HEK293 (cell line): ENCODE results near the gene IQGAP3.

Source experiments
- CTCF ChIA-PET: fragments of 350-600 bp; formaldehyde crosslinking; extraction: SDS; loops from one replicate; lab custom pipeline; 2021; ENCODE audit warnings: antibody characterized with exemption; lab: Yijun Ruan, JAX
- POLR2A ChIA-PET: fragments of 300-600 bp; formaldehyde crosslinking; extraction: SDS; loops from one replicate; lab custom pipeline; 2020; ENCODE audit warnings: antibody characterized with exemption, inconsistent platforms; lab: Yijun Ruan, JAX
- H3K27ac ChIP-seq: fragments of 200-500 bp; sonication (Bioruptor generic); 2 replicates; pipeline ENCODE4 v1.5.1; 2014; ENCODE audit warnings: low read depth, low read length, control low read depth, inconsistent platforms; ENCODE audit errors: extremely low read depth
- H3K36me3 ChIP-seq, 2 experiments: fragments of 200-500 bp in 1 of 2; sonication (Bioruptor generic) in 1 of 2; 1 replicate in 1 of 2; 2 replicates in 1 of 2; pipeline ENCODE4 v1.5.1; 2014 to 2017; ENCODE audit warnings: inconsistent platforms in 2 of 2, low read length in 2 of 2; ENCODE audit not compliant: control insufficient read depth in 2 of 2, insufficient read depth in 1 of 2
- H3K4me1 ChIP-seq: fragments of 200-500 bp; sonication (Bioruptor generic); 2 replicates; pipeline ENCODE4 v1.5.1; 2014; ENCODE audit warnings: mild to moderate bottlenecking, low read length, inconsistent platforms; ENCODE audit not compliant: control insufficient read depth, insufficient read depth
- H3K4me3 ChIP-seq: 2 replicates; pipeline ENCODE4 v1.5.1; 2011; ENCODE audit warnings: low read depth, mild to moderate bottlenecking, control low read depth, low read length, moderate library complexity
- H3K9me3 ChIP-seq: fragments of 200-500 bp; sonication (Bioruptor generic); 2 replicates; pipeline ENCODE4 v1.5.1; 2014; ENCODE audit warnings: low read depth, low read length, inconsistent platforms; ENCODE audit not compliant: control insufficient read depth, insufficient read depth
- ELK4 ChIP-seq: IDR thresholded peaks from 2 replicates; pipeline ENCODE4 v1.6.1; 2011; ENCODE audit warnings: mild to moderate bottlenecking, low read depth, low read length, borderline replicate concordance
- GLI4 ChIP-seq: fragments of 450-650 bp; formaldehyde crosslinking; IDR thresholded peaks from 2 replicates; pipeline ENCODE4 v1.5.1; 2016; ENCODE audit warnings: missing biosample characterization, missing genetic modification characterization
- GLIS2 ChIP-seq: fragments of 450-650 bp; formaldehyde crosslinking; IDR thresholded peaks from 2 replicates; pipeline ENCODE4 v1.5.1; 2016; ENCODE audit warnings: missing biosample characterization, missing genetic modification characterization
- IKZF3 ChIP-seq: fragments of 450-650 bp; IDR thresholded peaks from 2 replicates; pipeline ENCODE4 v1.5.0; 2018; ENCODE audit warnings: missing biosample characterization, mild to moderate bottlenecking, missing genetic modification characterization, moderate library complexity
- KLF1 ChIP-seq: fragments of 450-650 bp; formaldehyde crosslinking; IDR thresholded peaks from 2 replicates; pipeline ENCODE4 v1.5.1; 2016; ENCODE audit warnings: missing biosample characterization, missing genetic modification characterization
- KLF8 ChIP-seq: fragments of 450-650 bp; formaldehyde crosslinking; IDR thresholded peaks from 2 replicates; pipeline ENCODE4 v1.5.1; 2016; ENCODE audit warnings: missing biosample characterization, missing genetic modification characterization
- MZF1 ChIP-seq: fragments of 450-650 bp; formaldehyde crosslinking; IDR thresholded peaks from 2 replicates; pipeline ENCODE4 v1.5.1; 2017; ENCODE audit warnings: missing biosample characterization, missing genetic modification characterization, borderline replicate concordance
- PRDM10 ChIP-seq: fragments of 450-650 bp; formaldehyde crosslinking; IDR thresholded peaks from 2 replicates; pipeline ENCODE4 v1.5.1; 2016; ENCODE audit warnings: missing biosample characterization, missing genetic modification characterization
- SP3 ChIP-seq: fragments of 450-650 bp; formaldehyde crosslinking; IDR thresholded peaks from 2 replicates; pipeline ENCODE4 v1.5.1; 2016; ENCODE audit warnings: missing biosample characterization, missing genetic modification characterization
- WT1 ChIP-seq: fragments of 450-650 bp; formaldehyde crosslinking; IDR thresholded peaks from 2 replicates; pipeline ENCODE4 v1.5.1; 2016; ENCODE audit warnings: missing biosample characterization, missing genetic modification characterization
- ZBTB17 ChIP-seq: fragments of 450-650 bp; formaldehyde crosslinking; IDR thresholded peaks from 2 replicates; pipeline ENCODE4 v1.5.1; 2016; ENCODE audit warnings: missing biosample characterization, missing genetic modification characterization
- ZBTB48 ChIP-seq: fragments of 450-650 bp; formaldehyde crosslinking; IDR thresholded peaks from 2 replicates; pipeline ENCODE4 v1.5.1; 2016; ENCODE audit warnings: missing biosample characterization, missing genetic modification characterization
- ZFHX2 ChIP-seq: fragments of 450-650 bp; formaldehyde crosslinking; conservative IDR thresholded peaks from 2 replicates; pipeline ENCODE4 v1.5.1; 2016; ENCODE audit warnings: missing biosample characterization, missing genetic modification characterization
- ZFP69B ChIP-seq: fragments of 450-650 bp; formaldehyde crosslinking; IDR thresholded peaks from 2 replicates; pipeline ENCODE4 v1.5.1; 2016; ENCODE audit warnings: missing biosample characterization, missing genetic modification characterization
- ZIC2 ChIP-seq: fragments of 450-650 bp; formaldehyde crosslinking; IDR thresholded peaks from 2 replicates; pipeline ENCODE4 v1.5.1; 2016; ENCODE audit warnings: missing biosample characterization, missing genetic modification characterization
- ZNF146 ChIP-seq: fragments of 450-650 bp; formaldehyde crosslinking; IDR thresholded peaks from 2 replicates; pipeline ENCODE4 v1.5.1; 2016; ENCODE audit warnings: missing biosample characterization, missing genetic modification characterization
- ZNF248 ChIP-seq: fragments of 450-650 bp; formaldehyde crosslinking; IDR thresholded peaks from 2 replicates; pipeline ENCODE4 v1.5.1; 2017; ENCODE audit warnings: missing biosample characterization, missing genetic modification characterization
- ZNF335 ChIP-seq: fragments of 450-650 bp; formaldehyde crosslinking; conservative IDR thresholded peaks from 2 replicates; pipeline ENCODE4 v1.5.1; 2016; ENCODE audit warnings: missing biosample characterization, missing genetic modification characterization
- ZNF341 ChIP-seq: fragments of 450-650 bp; formaldehyde crosslinking; IDR thresholded peaks from 2 replicates; pipeline ENCODE4; 2016; ENCODE audit warnings: low read depth, missing biosample characterization, missing genetic modification characterization
- ZNF366 ChIP-seq: fragments of 450-650 bp; formaldehyde crosslinking; conservative IDR thresholded peaks from 2 replicates; pipeline ENCODE4 v1.5.1; 2016; ENCODE audit warnings: missing biosample characterization, missing genetic modification characterization
- ZNF391 ChIP-seq: fragments of 450-650 bp; formaldehyde crosslinking; IDR thresholded peaks from 2 replicates; pipeline ENCODE4 v1.5.1; 2016; ENCODE audit warnings: low read depth, missing biosample characterization, missing genetic modification characterization, borderline replicate concordance
- ZNF548 ChIP-seq: fragments of 450-650 bp; formaldehyde crosslinking; IDR thresholded peaks from 2 replicates; pipeline ENCODE4 v1.5.1; 2016; ENCODE audit warnings: missing biosample characterization, missing genetic modification characterization
- ZNF76 ChIP-seq: fragments of 450-650 bp; formaldehyde crosslinking; IDR thresholded peaks from 2 replicates; pipeline ENCODE4; 2016; ENCODE audit warnings: low read depth, missing biosample characterization, missing genetic modification characterization, borderline replicate concordance
- TF ChIP-seq, protein P1 (sequence below): fragments of 450-650 bp; formaldehyde crosslinking; IDR thresholded peaks from 2 replicates; pipeline ENCODE4 v1.5.1; 2016; ENCODE audit warnings: missing biosample characterization, missing genetic modification characterization
- TF ChIP-seq, protein P2 (sequence below): fragments of 450-650 bp; formaldehyde crosslinking; IDR thresholded peaks from 2 replicates; pipeline ENCODE4 v1.5.1; 2017; ENCODE audit warnings: missing biosample characterization, missing genetic modification characterization
- TF ChIP-seq, protein P3 (sequence below): fragments of 450-650 bp; formaldehyde crosslinking; IDR thresholded peaks from 2 replicates; pipeline ENCODE4 v1.5.1; 2016; ENCODE audit warnings: missing biosample characterization, missing genetic modification characterization
- TF ChIP-seq, protein P4 (sequence below): fragments of 450-650 bp; formaldehyde crosslinking; IDR thresholded peaks from 2 replicates; pipeline ENCODE4 v1.5.1; 2016; ENCODE audit warnings: missing biosample characterization, missing genetic modification characterization

The IQGAP3 gene

GRCh38 chr1:156602557-156602993 lies 30.2 kb upstream of the IQGAP3 start:
- no peaks in the 10 kb centered on the region for H3K9me3 ChIP-seq
- peaks cover 0 to 21% of the 10 kb centered on the region in 2 experiments; a peak in 1 of 3 replicates for H3K36me3 ChIP-seq
- H3K4me1 ChIP-seq = no peaks in the 10 kb centered on the region
- H3K4me3 ChIP-seq = no peak overlapping the region
- POLR2A ChIA-PET = interaction anchor here (2.5 kb wide), 1 partner anchor 11 kb away, joined by 17 read pairs; the partner anchor contains the start of gene NAXE
- CTCF ChIA-PET = interaction anchor here (0.5 to 3.1 kb wide), 14 partner anchors 12 to 718 kb away, joined by 3 to 30 read pairs (median 4); partner anchors contain the start of genes HAPLN2 and TTC24
- H3K27ac ChIP-seq = no peak overlapping the region
- TF ChIP-seq ZNF548 (tag by site-specific recombination) (no peak), ZFHX2 (tag by site-specific recombination) (peak; percentile 57), ZBTB17 (tag by site-specific recombination) (peak; percentile 59), ZNF76 (tag by site-specific recombination) (peak; percentile 58; the same call in 1 of the 2 replicates), ZIC2 (tag by site-specific recombination) (no peak), ZNF335 (tag by site-specific recombination) (peak; percentile 14; the same call in 1 of the 2 replicates), PRDM10 (tag by site-specific recombination) (peak; percentile 63), ZNF366 (tag by site-specific recombination) (peak; percentile 22; the same call in 1 of the 2 replicates), KLF8 (tag by site-specific recombination) (0 out of 2 replicates have a peak, but pooled peaks have one; percentile 23), ZBTB48 (tag by site-specific recombination) (no peak), ZFP69B (tag by site-specific recombination) (peak; percentile 79), KLF1 (tag by site-specific recombination) (peak; percentile 39; the same call in 1 of the 2 replicates), ZNF146 (tag by site-specific recombination) (no peak), GLI4 (tag by site-specific recombination) (no peak), WT1 (tag by site-specific recombination) (0 out of 2 replicates have a peak, but pooled peaks have one; percentile 27), ELK4 (peak; percentile 3; the same call in 1 of the 2 replicates), ZNF248 (no peak), MZF1 (0 out of 2 replicates have a peak, but pooled peaks have one; percentile 18), IKZF3 (tag by site-specific recombination) (peak; percentile 65; the same call in 1 of the 2 replicates), GLIS2 (0 out of 2 replicates have a peak, but pooled peaks have one; percentile 11), SP3 (tag by site-specific recombination) (peak; percentile 24; the same call in 1 of the 2 replicates), ZNF341 (tag by site-specific recombination) (peak; percentile 38; the same call in 1 of the 2 replicates), ZNF391 (tag by site-specific recombination) (0 out of 2 replicates have a peak, but pooled peaks have one; percentile 13)
- TF ChIP-seq, protein P1, sequence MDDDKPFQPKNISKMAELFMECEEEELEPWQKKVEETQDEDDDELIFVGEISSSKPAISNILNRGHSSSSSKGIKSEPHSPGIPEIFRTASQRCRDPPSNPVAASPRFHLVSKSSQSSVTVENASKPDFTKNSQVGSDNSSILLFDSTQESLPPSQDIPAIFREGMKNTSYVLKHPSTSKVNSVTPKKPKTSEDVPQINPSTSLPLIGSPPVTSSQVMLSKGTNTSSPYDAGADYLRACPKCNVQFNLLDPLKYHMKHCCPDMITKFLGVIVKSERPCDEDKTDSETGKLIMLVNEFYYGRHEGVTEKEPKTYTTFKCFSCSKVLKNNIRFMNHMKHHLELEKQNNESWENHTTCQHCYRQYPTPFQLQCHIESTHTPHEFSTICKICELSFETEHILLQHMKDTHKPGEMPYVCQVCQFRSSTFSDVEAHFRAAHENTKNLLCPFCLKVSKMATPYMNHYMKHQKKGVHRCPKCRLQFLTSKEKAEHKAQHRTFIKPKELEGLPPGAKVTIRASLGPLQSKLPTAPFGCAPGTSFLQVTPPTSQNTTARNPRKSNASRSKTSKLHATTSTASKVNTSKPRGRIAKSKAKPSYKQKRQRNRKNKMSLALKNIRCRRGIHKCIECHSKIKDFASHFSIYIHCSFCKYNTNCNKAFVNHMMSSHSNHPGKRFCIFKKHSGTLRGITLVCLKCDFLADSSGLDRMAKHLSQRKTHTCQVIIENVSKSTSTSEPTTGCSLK (tag by site-specific recombination) = no peak
- TF ChIP-seq, protein P2, sequence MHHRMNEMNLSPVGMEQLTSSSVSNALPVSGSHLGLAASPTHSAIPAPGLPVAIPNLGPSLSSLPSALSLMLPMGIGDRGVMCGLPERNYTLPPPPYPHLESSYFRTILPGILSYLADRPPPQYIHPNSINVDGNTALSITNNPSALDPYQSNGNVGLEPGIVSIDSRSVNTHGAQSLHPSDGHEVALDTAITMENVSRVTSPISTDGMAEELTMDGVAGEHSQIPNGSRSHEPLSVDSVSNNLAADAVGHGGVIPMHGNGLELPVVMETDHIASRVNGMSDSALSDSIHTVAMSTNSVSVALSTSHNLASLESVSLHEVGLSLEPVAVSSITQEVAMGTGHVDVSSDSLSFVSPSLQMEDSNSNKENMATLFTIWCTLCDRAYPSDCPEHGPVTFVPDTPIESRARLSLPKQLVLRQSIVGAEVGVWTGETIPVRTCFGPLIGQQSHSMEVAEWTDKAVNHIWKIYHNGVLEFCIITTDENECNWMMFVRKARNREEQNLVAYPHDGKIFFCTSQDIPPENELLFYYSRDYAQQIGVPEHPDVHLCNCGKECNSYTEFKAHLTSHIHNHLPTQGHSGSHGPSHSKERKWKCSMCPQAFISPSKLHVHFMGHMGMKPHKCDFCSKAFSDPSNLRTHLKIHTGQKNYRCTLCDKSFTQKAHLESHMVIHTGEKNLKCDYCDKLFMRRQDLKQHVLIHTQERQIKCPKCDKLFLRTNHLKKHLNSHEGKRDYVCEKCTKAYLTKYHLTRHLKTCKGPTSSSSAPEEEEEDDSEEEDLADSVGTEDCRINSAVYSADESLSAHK (tag by site-specific recombination) = peak; percentile 99
- TF ChIP-seq, protein P3, sequence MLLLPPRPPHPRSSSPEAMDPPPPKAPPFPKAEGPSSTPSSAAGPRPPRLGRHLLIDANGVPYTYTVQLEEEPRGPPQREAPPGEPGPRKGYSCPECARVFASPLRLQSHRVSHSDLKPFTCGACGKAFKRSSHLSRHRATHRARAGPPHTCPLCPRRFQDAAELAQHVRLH (tag by site-specific recombination) = 0 out of 2 replicates have a peak, but pooled peaks have one; percentile 28
- TF ChIP-seq, protein P4, sequence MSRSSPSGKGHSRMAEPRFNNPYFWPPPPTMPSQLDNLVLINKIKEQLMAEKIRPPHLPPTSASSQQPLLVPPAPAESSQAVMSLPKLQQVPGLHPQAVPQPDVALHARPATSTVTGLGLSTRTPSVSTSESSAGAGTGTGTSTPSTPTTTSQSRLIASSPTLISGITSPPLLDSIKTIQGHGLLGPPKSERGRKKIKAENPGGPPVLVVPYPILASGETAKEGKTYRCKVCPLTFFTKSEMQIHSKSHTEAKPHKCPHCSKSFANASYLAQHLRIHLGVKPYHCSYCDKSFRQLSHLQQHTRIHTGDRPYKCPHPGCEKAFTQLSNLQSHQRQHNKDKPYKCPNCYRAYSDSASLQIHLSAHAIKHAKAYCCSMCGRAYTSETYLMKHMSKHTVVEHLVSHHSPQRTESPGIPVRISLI = peak; percentile 90
